Caco-2 (cell line): Measurements from ENCODE around the gene ITPR1. TPM values are rescaled to one million over a fixed set of nuclear protein-coding genes. Genes with fewer than 3 reads are reported as not detected.

Source experiments
- BruUV-seq: library from RNA; stranded (reverse); fragments of 400-500 nt; replicated peaks from 2 replicates; lab custom pipeline; 2021; lab: Mats Ljungman, UMichigan
- CTCF ChIA-PET: fragments of 300-600 bp; sonication (Branson Sonifier 250); formaldehyde crosslinking; loops from one replicate; lab custom pipeline; 2022; ENCODE audit warnings: antibody characterized with exemption; lab: Charles Lee
- POLR2A ChIA-PET: fragments of 300-600 bp; sonication (Branson Sonifier 250); formaldehyde crosslinking; loops from one replicate; lab custom pipeline; 2022; ENCODE audit warnings: antibody characterized with exemption; lab: Charles Lee
- DNase-seq, 2 experiments: peaks; one replicate each; pipeline versions ENCODE4 v3.0.0 to v3.0.0-alpha.2; 2020 to 2022
- H3K27me3 ChIP-seq: replicated peaks from 2 replicates; pipeline ENCODE4 v1.6.0; 2011; ENCODE audit warnings: low read length; ENCODE audit not compliant: control insufficient read depth, insufficient read depth
- H3K36me3 ChIP-seq: 2 replicates; pipeline ENCODE4 v1.5.1; 2011; ENCODE audit warnings: low read length; ENCODE audit not compliant: control insufficient read depth, insufficient read depth
- H3K4me1 ChIP-seq: fragments of 250-450 bp; sonication (Bioruptor Pico); 2 replicates; pipeline ENCODE4 v1.5.1; 2020; ENCODE audit warnings: mild to moderate bottlenecking
- H3K4me3 ChIP-seq: 2 replicates; pipeline ENCODE4 v1.5.1; 2011; ENCODE audit warnings: low read depth, mild to moderate bottlenecking, control low read depth, low read length
- H3K9me3 ChIP-seq: fragments of 250-450 bp; sonication (Bioruptor Pico); 2 replicates; pipeline ENCODE4 v1.5.1; 2020; ENCODE audit warnings: mild to moderate bottlenecking, moderate library complexity
- H3K27ac Mint-ChIP-seq: one replicate; pipeline ENCODE4 v1.8.0; 2022; ENCODE audit warnings: mixed read lengths; ENCODE audit not compliant: unreplicated experiment
- H3K27me3 Mint-ChIP-seq: one replicate; pipeline ENCODE4 v1.8.0; 2022; ENCODE audit warnings: mixed read lengths; ENCODE audit not compliant: insufficient read depth, unreplicated experiment
- H3K36me3 Mint-ChIP-seq: one replicate; pipeline ENCODE4 v1.8.0; 2022; ENCODE audit warnings: mild to moderate bottlenecking, mixed read lengths; ENCODE audit not compliant: insufficient read depth, unreplicated experiment
- H3K4me1 Mint-ChIP-seq: one replicate; pipeline ENCODE4 v1.8.0; 2022; ENCODE audit warnings: low read depth, mixed read lengths; ENCODE audit not compliant: unreplicated experiment
- H3K4me3 Mint-ChIP-seq: one replicate; pipeline ENCODE4 v1.8.0; 2022; ENCODE audit warnings: mild to moderate bottlenecking, moderate library complexity, mixed read lengths; ENCODE audit not compliant: unreplicated experiment
- H3K9me3 Mint-ChIP-seq: one replicate; pipeline ENCODE4 v1.8.0; 2022; ENCODE audit warnings: mixed read lengths; ENCODE audit not compliant: unreplicated experiment
- CTCF ChIP-seq, 2 experiments: fragments of 200-600 bp in 1 of 2; IDR thresholded peaks; 1 replicate in 1 of 2; 2 replicates in 1 of 2; pipeline versions ENCODE4 v1.5.1 to v1.8.0; 2011 to 2022; ENCODE audit warnings: antibody characterized with exemption in 1 of 2, control low read depth in 1 of 2, inconsistent platforms in 1 of 2, low read depth in 1 of 2, low read length in 1 of 2, mild to moderate bottlenecking in 1 of 2, moderate library complexity in 1 of 2; ENCODE audit not compliant: insufficient read depth in 1 of 2, severe bottlenecking in 1 of 2, unreplicated experiment in 1 of 2
- intact Hi-C: fragments of 100-400 bp; cut with micrococcal nuclease; formaldehyde crosslinking; loops from one replicate; pipeline ENCODE4 v1.10.0; 2022; ENCODE audit not compliant: unreplicated experiment
- total RNA-seq: library from RNA; stranded (reverse); gene quantifications from 2 replicates; pipeline ENCODE4 v1.2.3, GENCODE V29; 2022

ITPR1 gene
- total RNA-seq, 1 experiment from 2014 or later, result 10.4 TPM

GRCh38 chr3:4710191-4710590, 217.0 kb downstream of the ITPR1 start:
- H3K9me3 ChIP-seq, result no peaks in the 10 kb centered on the region
- no peaks in the 10 kb centered on the region for H3K36me3 Mint-ChIP-seq
- no peak overlapping the region for H3K4me3 Mint-ChIP-seq
- intact Hi-C loops, result loop anchor here (5.0 to 10.0 kb wide), 3 partner anchors 117 to 415 kb away; partner anchors contain the start of gene ARL8B
- no TSS peak for BruUV-seq
- no peak overlapping the region for H3K4me3 ChIP-seq
- no peaks in the 10 kb centered on the region for H3K27me3 Mint-ChIP-seq
- no peaks in the 10 kb centered on the region for H3K9me3 Mint-ChIP-seq
- peaks cover 5% of the 10 kb centered on the region for H3K4me1 Mint-ChIP-seq
- no peak overlapping the region for H3K27ac Mint-ChIP-seq
- no peak for DNase-seq
- no peaks in the 10 kb centered on the region for H3K27me3 ChIP-seq
- CTCF ChIA-PET, result no interaction called here
- no peaks in the 10 kb centered on the region; the same call in 1 of the 2 replicates for H3K4me1 ChIP-seq
- TF ChIP-seq CTCF (IDR thresholded peaks at IDR 0.05; ENCODE audit: insufficient read depth in 1 of 2, low read depth in 1 of 2, low read length in 1 of 2, severe bottlenecking in 1 of 2, unreplicated experiment in 1 of 2), result no peak
- no peaks in the 10 kb centered on the region for H3K36me3 ChIP-seq
- POLR2A ChIA-PET, result no interaction called here

GRCh38 chr3:4711680-4711992, 218.5 kb downstream of the ITPR1 start:
- POLR2A ChIA-PET, result interaction anchor here (0.6 kb wide), 1 partner anchor 267 kb away, joined by 3 read pairs; no protein-coding TSS in a partner anchor
- Histone ChIP-seq H3K9me3 (no peaks in the 10 kb centered on the region), H3K4me3 (no peak overlapping the region), H3K36me3 (no peaks in the 10 kb centered on the region), H3K27me3 (no peaks in the 10 kb centered on the region), H3K4me1 (no peaks in the 10 kb centered on the region; the same call in 1 of the 2 replicates)
- no peak for TF ChIP-seq CTCF (IDR thresholded peaks at IDR 0.05; ENCODE audit: insufficient read depth in 1 of 2, low read depth in 1 of 2, low read length in 1 of 2, severe bottlenecking in 1 of 2, unreplicated experiment in 1 of 2)
- H3K4me1 Mint-ChIP-seq, result peaks cover 5% of the 10 kb centered on the region
- no peak for DNase-seq
- intact Hi-C loops, result loop anchor here (1.0 to 10.0 kb wide), 8 partner anchors 33 to 413 kb away; partner anchors contain the start of gene ARL8B
- H3K4me3 Mint-ChIP-seq, result no peak overlapping the region
- H3K36me3 Mint-ChIP-seq, result no peaks in the 10 kb centered on the region
- H3K9me3 Mint-ChIP-seq, result no peaks in the 10 kb centered on the region
- no TSS peak for BruUV-seq
- H3K27ac Mint-ChIP-seq, result no peak overlapping the region
- no peaks in the 10 kb centered on the region for H3K27me3 Mint-ChIP-seq
- CTCF ChIA-PET, result interaction anchor here (0.6 to 1.8 kb wide), 20 partner anchors 9 to 521 kb away, joined by 3 to 47 read pairs (median 4); no protein-coding TSS in a partner anchor

GRCh38 chr3:4712109-4712508, 219.0 kb downstream of the ITPR1 start:
- Mint-ChIP-seq H3K27ac (no peak overlapping the region), H3K4me3 (no peak overlapping the region), H3K36me3 (no peaks in the 10 kb centered on the region), H3K27me3 (no peaks in the 10 kb centered on the region), H3K9me3 (no peaks in the 10 kb centered on the region), H3K4me1 (peaks cover 5% of the 10 kb centered on the region)
- DNase-seq, result no peak
- Histone ChIP-seq H3K4me3 (no peak overlapping the region), H3K9me3 (no peaks in the 10 kb centered on the region), H3K27me3 (no peaks in the 10 kb centered on the region), H3K4me1 (no peaks in the 10 kb centered on the region; the same call in 1 of the 2 replicates), H3K36me3 (no peaks in the 10 kb centered on the region)
- ChIA-PET CTCF (interaction anchor here (0.6 to 1.8 kb wide), 18 partner anchors 8 to 521 kb away, joined by 3 to 47 read pairs (median 5); no protein-coding TSS in a partner anchor), POLR2A (interaction anchor here (0.6 kb wide), 1 partner anchor 267 kb away, joined by 3 read pairs; no protein-coding TSS in a partner anchor)
- no peak for TF ChIP-seq CTCF (IDR thresholded peaks at IDR 0.05; ENCODE audit: insufficient read depth in 1 of 2, low read depth in 1 of 2, low read length in 1 of 2, severe bottlenecking in 1 of 2, unreplicated experiment in 1 of 2)
- no TSS peak for BruUV-seq
- intact Hi-C loops, result loop anchor here (5.0 to 10.0 kb wide), 3 partner anchors 115 to 413 kb away; partner anchors contain the start of gene ARL8B
